NCI-H524 treated with DMSO at 0.1 percent for 48 hours (cell line): ENCODE measurements around the gene DAND5.

ENCODE experiments used
- DNase-seq: peaks from one replicate; lab custom pipeline; 2025; lab: John Stamatoyannopoulos, UW

DAND5 gene

GRCh38 chr19:12969292-12969988 lies at the start of gene DAND5:
TSS of gene DAND5 (plus strand) at chr19:12969576. CDS start at chr19:12969661, 85 bp downstream.
- DNase-seq: peak; percentile 43

GRCh38 chr19:12921047-12921446 lies 48.3 kb upstream of the DAND5 start:
- DNase-seq: no peak

GRCh38 chr19:12922959-12923358 lies 46.4 kb upstream of the DAND5 start:
- DNase-seq: no peak

GRCh38 chr19:12924621-12925310 lies 44.6 kb upstream of the DAND5 start:
- no peak for DNase-seq

- no peak for DNase-seq
These were observed 39.3 kb upstream of the DAND5 start for GRCh38 chr19:12930002-12930645.

- DNase-seq: no peak
These were observed 36.7 kb upstream of the DAND5 start for GRCh38 chr19:12932392-12933286.

- DNase-seq: peak; percentile 54
These were observed 35.9 kb upstream of the DAND5 start, which contains the start of gene FARSA for GRCh38 chr19:12933287-12934072. TSS of gene FARSA (minus strand) at chr19:12933711. CDS start at chr19:12933696, 15 bp downstream.

- DNase-seq: no peak
These were observed 34.3 kb upstream of the DAND5 start for GRCh38 chr19:12935071-12935470.

GRCh38 chr19:12936582-12936981 lies 32.8 kb upstream of the DAND5 start:
- DNase-seq: no peak

GRCh38 chr19:12937093-12937926 lies 32.1 kb upstream of the DAND5 start:
- peak; percentile 93 for DNase-seq

- peak; percentile 97 for DNase-seq
These were observed 31.2 kb upstream of the DAND5 start, which contains the start of gene CALR for GRCh38 chr19:12937927-12938778. TSS of gene CALR (plus strand) at chr19:12938609. CDS start at chr19:12938680, 71 bp downstream.

- DNase-seq: peak; percentile 58
These were observed 30.4 kb upstream of the DAND5 start for GRCh38 chr19:12938779-12939601.

- DNase-seq: no peak
These were observed 29.4 kb upstream of the DAND5 start for GRCh38 chr19:12939975-12940423.

- no peak for DNase-seq
These were observed 28.5 kb upstream of the DAND5 start for GRCh38 chr19:12940897-12941296.

GRCh38 chr19:12943437-12944044 lies 25.8 kb upstream of the DAND5 start:
- no peak for DNase-seq

GRCh38 chr19:12944104-12944674 lies 25.2 kb upstream of the DAND5 start:
- no peak for DNase-seq

- peak; percentile 89 for DNase-seq
These were observed 23.8 kb upstream of the DAND5 start, which contains the start of gene RAD23A for GRCh38 chr19:12945479-12946091. TSS of gene RAD23A (plus strand) at chr19:12945862. CDS start at chr19:12945949, 87 bp downstream.
